ENCODE measurements around the gene CDKN1A.
A peak's percentile ranks its signal among the peaks of the same experiment; 100 is the strongest.

Gene CDKN1A

DNA sequence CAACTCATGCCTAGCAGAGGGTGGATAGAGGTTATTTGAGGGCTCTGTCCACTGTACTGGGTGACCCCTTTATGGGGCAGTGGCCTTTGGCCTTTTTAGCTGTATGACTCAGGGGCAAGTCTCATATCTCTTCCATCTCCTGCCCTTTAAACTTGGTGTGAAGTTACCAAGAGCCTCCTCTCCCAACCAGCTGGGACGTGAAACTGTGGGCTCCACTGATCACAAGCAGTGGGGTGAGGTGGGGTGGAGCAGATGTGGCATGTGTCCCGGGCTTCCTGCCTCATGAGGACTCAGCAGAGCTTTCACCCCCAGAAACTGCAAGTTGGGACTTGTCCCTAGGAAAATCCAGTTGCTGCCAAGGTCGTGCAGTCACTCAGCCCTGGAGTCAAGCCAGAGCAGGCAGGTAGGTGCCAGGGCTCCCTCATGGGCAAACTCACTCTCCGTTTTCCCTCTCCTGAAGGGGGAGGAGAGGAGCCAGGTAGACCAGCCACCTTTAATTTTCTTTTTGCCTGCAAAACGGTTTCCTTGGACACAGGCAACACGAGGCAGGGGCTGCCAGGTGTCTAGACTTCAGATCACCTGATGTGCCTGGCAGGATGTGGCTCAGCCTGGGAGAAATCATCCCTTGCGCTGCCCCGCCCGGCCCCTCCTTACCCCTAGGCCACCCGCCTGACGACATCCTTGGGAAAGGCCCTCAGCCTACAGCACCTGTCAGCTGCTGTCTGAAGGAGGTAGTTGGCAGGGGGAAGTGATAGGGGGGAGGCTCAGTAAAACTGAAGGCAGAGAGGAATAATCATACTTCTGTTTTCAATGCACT, 4.0 kb downstream of the CDKN1A start (continued):
- TF ChIP-seq ZBTB8A (tag by site-specific recombination; IDR thresholded peaks at IDR 0.05) = no peak
- no peak for TF ChIP-seq ZNF768 (tag by site-specific recombination; IDR thresholded peaks at IDR 0.05)
- TF ChIP-seq HOXC10 (CRISPR knock-in tag; IDR thresholded peaks at IDR 0.05) = no peak
- TF ChIP-seq ZSCAN16 (tag by site-specific recombination; IDR thresholded peaks at IDR 0.05) = no peak
- 0 out of 2 replicates have a peak, but pooled peaks have one; percentile 18 for TF ChIP-seq ZNF394 (tag by site-specific recombination; IDR thresholded peaks at IDR 0.05; ENCODE audit: borderline replicate concordance)
- TF ChIP-seq ZNF426 (tag by site-specific recombination; IDR thresholded peaks at IDR 0.05) = no peak
- TF ChIP-seq, protein P1, sequence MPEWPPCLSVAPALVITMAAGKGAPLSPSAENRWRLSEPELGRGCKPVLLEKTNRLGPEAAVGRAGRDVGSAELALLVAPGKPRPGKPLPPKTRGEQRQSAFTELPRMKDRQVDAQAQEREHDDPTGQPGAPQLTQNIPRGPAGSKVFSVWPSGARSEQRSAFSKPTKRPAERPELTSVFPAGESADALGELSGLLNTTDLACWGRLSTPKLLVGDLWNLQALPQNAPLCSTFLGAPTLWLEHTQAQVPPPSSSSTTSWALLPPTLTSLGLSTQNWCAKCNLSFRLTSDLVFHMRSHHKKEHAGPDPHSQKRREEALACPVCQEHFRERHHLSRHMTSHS (tag by site-specific recombination; IDR thresholded peaks at IDR 0.05) = no peak
- TF ChIP-seq ZNF174 (tag by site-specific recombination; IDR thresholded peaks at IDR 0.05) = no peak
- peak; percentile 74 for TF ChIP-seq PRDM1 (tag by site-specific recombination; IDR thresholded peaks at IDR 0.05)
- TF ChIP-seq, protein P2, sequence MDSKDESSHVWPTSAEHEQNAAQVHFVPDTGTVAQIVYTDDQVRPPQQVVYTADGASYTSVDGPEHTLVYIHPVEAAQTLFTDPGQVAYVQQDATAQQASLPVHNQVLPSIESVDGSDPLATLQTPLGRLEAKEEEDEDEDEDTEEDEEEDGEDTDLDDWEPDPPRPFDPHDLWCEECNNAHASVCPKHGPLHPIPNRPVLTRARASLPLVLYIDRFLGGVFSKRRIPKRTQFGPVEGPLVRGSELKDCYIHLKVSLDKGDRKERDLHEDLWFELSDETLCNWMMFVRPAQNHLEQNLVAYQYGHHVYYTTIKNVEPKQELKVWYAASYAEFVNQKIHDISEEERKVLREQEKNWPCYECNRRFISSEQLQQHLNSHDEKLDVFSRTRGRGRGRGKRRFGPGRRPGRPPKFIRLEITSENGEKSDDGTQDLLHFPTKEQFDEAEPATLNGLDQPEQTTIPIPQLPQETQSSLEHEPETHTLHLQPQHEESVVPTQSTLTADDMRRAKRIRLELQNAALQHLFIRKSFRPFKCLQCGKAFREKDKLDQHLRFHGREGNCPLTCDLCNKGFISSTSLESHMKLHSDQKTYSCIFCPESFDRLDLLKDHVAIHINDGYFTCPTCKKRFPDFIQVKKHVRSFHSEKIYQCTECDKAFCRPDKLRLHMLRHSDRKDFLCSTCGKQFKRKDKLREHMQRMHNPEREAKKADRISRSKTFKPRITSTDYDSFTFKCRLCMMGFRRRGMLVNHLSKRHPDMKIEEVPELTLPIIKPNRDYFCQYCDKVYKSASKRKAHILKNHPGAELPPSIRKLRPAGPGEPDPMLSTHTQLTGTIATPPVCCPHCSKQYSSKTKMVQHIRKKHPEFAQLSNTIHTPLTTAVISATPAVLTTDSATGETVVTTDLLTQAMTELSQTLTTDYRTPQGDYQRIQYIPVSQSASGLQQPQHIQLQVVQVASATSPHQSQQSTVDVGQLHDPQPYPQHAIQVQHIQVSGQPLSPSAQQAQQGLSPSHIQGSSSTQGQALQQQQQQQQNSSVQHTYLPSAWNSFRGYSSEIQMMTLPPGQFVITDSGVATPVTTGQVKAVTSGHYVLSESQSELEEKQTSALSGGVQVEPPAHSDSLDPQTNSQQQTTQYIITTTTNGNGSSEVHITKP (tag by site-specific recombination; IDR thresholded peaks at IDR 0.05) = peak; percentile 90
- 0 out of 2 replicates have a peak, but pooled peaks have one; percentile 24 for TF ChIP-seq ZNF843 (tag by site-specific recombination; IDR thresholded peaks at IDR 0.05)
- no peak for TF ChIP-seq ZNF585B (tag by site-specific recombination; IDR thresholded peaks at IDR 0.05)
- TF ChIP-seq ZFHX2 (tag by site-specific recombination; conservative IDR thresholded peaks at IDR 0.05) = no peak
- TF ChIP-seq ZNF830 (tag by site-specific recombination; IDR thresholded peaks at IDR 0.05; ENCODE audit: low read depth) = no peak
- peak; percentile 36; the same call in 1 of the 2 replicates for TF ChIP-seq GLIS2 (tag by site-specific recombination; IDR thresholded peaks at IDR 0.05)
- no peak for TF ChIP-seq SETDB1 (IDR thresholded peaks at IDR 0.05; ENCODE audit: insufficient read length, low read length)
- TF ChIP-seq ZNF341 (tag by site-specific recombination; IDR thresholded peaks at IDR 0.05; ENCODE audit: low read depth) = peak; percentile 42; the same call in 1 of the 2 replicates
- TF ChIP-seq ZNF600 (tag by site-specific recombination; IDR thresholded peaks at IDR 0.05) = 0 out of 2 replicates have a peak, but pooled peaks have one; percentile 27
- TF ChIP-seq ZNF184 (tag by site-specific recombination; IDR thresholded peaks at IDR 0.05) = no peak
- TF ChIP-seq, protein P3, sequence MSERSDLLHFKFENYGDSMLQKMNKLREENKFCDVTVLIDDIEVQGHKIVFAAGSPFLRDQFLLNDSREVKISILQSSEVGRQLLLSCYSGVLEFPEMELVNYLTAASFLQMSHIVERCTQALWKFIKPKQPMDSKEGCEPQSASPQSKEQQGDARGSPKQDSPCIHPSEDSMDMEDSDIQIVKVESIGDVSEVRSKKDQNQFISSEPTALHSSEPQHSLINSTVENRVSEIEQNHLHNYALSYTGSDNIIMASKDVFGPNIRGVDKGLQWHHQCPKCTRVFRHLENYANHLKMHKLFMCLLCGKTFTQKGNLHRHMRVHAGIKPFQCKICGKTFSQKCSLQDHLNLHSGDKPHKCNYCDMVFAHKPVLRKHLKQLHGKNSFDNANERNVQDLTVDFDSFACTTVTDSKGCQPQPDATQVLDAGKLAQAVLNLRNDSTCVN (tag by site-specific recombination; optimal IDR thresholded peaks at IDR 0.05) = no peak
- TF ChIP-seq ZNF629 (tag by site-specific recombination; IDR thresholded peaks at IDR 0.05) = no peak
- no peak for TF ChIP-seq HOXA7 (CRISPR knock-in tag; IDR thresholded peaks at IDR 0.05; ENCODE audit: borderline replicate concordance)
- TF ChIP-seq, protein P4, sequence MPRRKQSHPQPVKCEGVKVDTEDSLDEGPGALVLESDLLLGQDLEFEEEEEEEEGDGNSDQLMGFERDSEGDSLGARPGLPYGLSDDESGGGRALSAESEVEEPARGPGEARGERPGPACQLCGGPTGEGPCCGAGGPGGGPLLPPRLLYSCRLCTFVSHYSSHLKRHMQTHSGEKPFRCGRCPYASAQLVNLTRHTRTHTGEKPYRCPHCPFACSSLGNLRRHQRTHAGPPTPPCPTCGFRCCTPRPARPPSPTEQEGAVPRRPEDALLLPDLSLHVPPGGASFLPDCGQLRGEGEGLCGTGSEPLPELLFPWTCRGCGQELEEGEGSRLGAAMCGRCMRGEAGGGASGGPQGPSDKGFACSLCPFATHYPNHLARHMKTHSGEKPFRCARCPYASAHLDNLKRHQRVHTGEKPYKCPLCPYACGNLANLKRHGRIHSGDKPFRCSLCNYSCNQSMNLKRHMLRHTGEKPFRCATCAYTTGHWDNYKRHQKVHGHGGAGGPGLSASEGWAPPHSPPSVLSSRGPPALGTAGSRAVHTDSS (tag by site-specific recombination; IDR thresholded peaks at IDR 0.05) = no peak
- no peak for TF ChIP-seq ZNF132 (tag by site-specific recombination; IDR thresholded peaks at IDR 0.05; ENCODE audit: borderline replicate concordance)
- TF ChIP-seq, protein P5, sequence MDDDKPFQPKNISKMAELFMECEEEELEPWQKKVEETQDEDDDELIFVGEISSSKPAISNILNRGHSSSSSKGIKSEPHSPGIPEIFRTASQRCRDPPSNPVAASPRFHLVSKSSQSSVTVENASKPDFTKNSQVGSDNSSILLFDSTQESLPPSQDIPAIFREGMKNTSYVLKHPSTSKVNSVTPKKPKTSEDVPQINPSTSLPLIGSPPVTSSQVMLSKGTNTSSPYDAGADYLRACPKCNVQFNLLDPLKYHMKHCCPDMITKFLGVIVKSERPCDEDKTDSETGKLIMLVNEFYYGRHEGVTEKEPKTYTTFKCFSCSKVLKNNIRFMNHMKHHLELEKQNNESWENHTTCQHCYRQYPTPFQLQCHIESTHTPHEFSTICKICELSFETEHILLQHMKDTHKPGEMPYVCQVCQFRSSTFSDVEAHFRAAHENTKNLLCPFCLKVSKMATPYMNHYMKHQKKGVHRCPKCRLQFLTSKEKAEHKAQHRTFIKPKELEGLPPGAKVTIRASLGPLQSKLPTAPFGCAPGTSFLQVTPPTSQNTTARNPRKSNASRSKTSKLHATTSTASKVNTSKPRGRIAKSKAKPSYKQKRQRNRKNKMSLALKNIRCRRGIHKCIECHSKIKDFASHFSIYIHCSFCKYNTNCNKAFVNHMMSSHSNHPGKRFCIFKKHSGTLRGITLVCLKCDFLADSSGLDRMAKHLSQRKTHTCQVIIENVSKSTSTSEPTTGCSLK (tag by site-specific recombination; IDR thresholded peaks at IDR 0.05) = no peak
- TF ChIP-seq, protein P6, sequence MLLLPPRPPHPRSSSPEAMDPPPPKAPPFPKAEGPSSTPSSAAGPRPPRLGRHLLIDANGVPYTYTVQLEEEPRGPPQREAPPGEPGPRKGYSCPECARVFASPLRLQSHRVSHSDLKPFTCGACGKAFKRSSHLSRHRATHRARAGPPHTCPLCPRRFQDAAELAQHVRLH (tag by site-specific recombination; IDR thresholded peaks at IDR 0.05) = no peak
- TF ChIP-seq, protein P7, sequence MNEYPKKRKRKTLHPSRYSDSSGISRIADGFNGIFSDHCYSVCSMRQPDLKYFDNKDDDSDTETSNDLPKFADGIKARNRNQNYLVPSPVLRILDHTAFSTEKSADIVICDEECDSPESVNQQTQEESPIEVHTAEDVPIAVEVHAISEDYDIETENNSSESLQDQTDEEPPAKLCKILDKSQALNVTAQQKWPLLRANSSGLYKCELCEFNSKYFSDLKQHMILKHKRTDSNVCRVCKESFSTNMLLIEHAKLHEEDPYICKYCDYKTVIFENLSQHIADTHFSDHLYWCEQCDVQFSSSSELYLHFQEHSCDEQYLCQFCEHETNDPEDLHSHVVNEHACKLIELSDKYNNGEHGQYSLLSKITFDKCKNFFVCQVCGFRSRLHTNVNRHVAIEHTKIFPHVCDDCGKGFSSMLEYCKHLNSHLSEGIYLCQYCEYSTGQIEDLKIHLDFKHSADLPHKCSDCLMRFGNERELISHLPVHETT (tag by site-specific recombination; IDR thresholded peaks at IDR 0.05) = no peak
- TF ChIP-seq ZBTB20 (tag by site-specific recombination; IDR thresholded peaks at IDR 0.05) = peak; percentile 58
- no peak for TF ChIP-seq YY1 (tag by site-specific recombination; IDR thresholded peaks at IDR 0.05)
